Loucy (cell line): ENCODE measurements around the gene MGAT2.

Experiments used
- CTCF ChIP-seq: fragments of 200-600 bp; sonication (generic); conservative IDR thresholded peaks from 2 replicates; pipeline ENCODE4 v1.5.1; 2014; ENCODE audit warnings: mild to moderate bottlenecking, antibody characterized with exemption, low read length
- EZH2phosphoT487 ChIP-seq: fragments of 200-600 bp; IDR thresholded peaks from 2 replicates; pipeline ENCODE4 v1.6.1; 2018; ENCODE audit warnings: antibody characterized with exemption, mild to moderate bottlenecking, moderate library complexity, borderline replicate concordance

DNA sequence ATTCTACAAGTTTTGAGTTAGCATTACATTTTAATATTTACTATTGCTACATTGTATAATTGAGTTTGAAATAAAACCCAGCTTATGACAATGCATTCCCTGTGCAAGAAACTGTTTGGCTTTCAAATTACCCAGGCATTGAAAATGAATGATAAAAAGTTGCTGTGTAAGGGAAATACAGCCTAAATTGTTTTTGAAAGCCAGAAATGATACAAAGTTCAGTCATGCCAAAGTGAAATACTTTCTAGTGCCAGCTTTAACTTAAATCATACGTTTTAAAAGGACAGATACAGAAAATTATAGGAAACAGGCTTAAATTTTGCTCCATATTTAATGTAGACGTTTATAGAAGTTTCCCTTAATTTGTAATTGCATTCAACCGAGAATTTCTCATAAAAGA is 2.8 kb downstream of the MGAT2 start:
- TF ChIP-seq CTCF (no peak), EZH2phosphoT487 (no peak)
